ENCODE data around the gene KIAA1671.

DNA sequence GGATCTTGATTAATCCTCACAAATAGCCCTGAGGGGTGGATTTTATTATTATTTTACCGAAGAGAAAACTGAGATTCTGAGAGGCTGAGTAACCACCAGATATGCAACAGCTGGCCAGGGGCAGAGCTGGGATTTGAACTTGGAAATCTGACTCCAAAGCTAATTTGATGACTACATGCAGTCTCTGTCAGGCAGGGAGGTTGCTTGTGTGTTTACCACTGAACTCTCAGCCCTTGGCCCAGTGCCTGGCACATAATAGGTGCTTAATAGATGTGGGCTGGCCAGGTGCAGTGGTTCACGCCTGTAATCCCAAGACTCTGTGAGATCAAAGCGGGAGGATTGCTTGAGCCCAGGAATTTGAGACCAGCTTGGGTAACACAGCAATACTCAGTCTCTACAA, 125.4 kb downstream of the KIAA1671 start:
- TF ChIP-seq NR2F2 (IDR thresholded peaks at IDR 0.05) = no peak
- no peak for TF ChIP-seq CTCF (IDR thresholded peaks at IDR 0.05; ENCODE audit: low read depth, low read length, missing input control)
- no peak for TF ChIP-seq GABPA (IDR thresholded peaks at IDR 0.05 in 1 of 2, conservative IDR thresholded peaks at IDR 0.05 in 1 of 2)
- TF ChIP-seq, protein P1, sequence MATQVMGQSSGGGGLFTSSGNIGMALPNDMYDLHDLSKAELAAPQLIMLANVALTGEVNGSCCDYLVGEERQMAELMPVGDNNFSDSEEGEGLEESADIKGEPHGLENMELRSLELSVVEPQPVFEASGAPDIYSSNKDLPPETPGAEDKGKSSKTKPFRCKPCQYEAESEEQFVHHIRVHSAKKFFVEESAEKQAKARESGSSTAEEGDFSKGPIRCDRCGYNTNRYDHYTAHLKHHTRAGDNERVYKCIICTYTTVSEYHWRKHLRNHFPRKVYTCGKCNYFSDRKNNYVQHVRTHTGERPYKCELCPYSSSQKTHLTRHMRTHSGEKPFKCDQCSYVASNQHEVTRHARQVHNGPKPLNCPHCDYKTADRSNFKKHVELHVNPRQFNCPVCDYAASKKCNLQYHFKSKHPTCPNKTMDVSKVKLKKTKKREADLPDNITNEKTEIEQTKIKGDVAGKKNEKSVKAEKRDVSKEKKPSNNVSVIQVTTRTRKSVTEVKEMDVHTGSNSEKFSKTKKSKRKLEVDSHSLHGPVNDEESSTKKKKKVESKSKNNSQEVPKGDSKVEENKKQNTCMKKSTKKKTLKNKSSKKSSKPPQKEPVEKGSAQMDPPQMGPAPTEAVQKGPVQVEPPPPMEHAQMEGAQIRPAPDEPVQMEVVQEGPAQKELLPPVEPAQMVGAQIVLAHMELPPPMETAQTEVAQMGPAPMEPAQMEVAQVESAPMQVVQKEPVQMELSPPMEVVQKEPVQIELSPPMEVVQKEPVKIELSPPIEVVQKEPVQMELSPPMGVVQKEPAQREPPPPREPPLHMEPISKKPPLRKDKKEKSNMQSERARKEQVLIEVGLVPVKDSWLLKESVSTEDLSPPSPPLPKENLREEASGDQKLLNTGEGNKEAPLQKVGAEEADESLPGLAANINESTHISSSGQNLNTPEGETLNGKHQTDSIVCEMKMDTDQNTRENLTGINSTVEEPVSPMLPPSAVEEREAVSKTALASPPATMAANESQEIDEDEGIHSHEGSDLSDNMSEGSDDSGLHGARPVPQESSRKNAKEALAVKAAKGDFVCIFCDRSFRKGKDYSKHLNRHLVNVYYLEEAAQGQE (IDR thresholded peaks at IDR 0.05) = no peak
- no peak for TF ChIP-seq YY1 (IDR thresholded peaks at IDR 0.05)
- no peak for TF ChIP-seq SP1 (IDR thresholded peaks at IDR 0.05)
- no peak for TF ChIP-seq TAF1 (conservative IDR thresholded peaks at IDR 0.05)
- TF ChIP-seq JUND (IDR thresholded peaks at IDR 0.05) = no peak
- no peak for TF ChIP-seq EGR1 (IDR thresholded peaks at IDR 0.05; ENCODE audit: low read depth in 2 of 2)
- no peak for TF ChIP-seq RAD21 (IDR thresholded peaks at IDR 0.05)
- TF ChIP-seq, protein P2, sequence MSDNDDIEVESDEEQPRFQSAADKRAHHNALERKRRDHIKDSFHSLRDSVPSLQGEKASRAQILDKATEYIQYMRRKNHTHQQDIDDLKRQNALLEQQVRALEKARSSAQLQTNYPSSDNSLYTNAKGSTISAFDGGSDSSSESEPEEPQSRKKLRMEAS (IDR thresholded peaks at IDR 0.05) = no peak
- no peak for TF ChIP-seq HNF4A (conservative IDR thresholded peaks at IDR 0.05)
- no peak for TF ChIP-seq FOXA1 (IDR thresholded peaks at IDR 0.05)
- TF ChIP-seq, protein P3, sequence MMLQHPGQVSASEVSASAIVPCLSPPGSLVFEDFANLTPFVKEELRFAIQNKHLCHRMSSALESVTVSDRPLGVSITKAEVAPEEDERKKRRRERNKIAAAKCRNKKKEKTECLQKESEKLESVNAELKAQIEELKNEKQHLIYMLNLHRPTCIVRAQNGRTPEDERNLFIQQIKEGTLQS (IDR thresholded peaks at IDR 0.05) = no peak

Measured in liver (tissue), 3 donors.